OCI-LY7 (cell line): Measurements from ENCODE around the gene STAG2. TPM values are rescaled to one million over a fixed set of nuclear protein-coding genes. Genes with fewer than 3 reads are reported as not detected.

Experiments used
- BruUV-seq: library from RNA; stranded (reverse); fragments of 400-500 nt; replicated peaks from 2 replicates; lab custom pipeline; 2021; lab: Mats Ljungman, UMichigan
- CTCF ChIA-PET: fragments of 300-600 bp; sonication (Branson Sonifier 250); formaldehyde crosslinking; loops from one replicate; lab custom pipeline; 2022; ENCODE audit warnings: antibody characterized with exemption; ENCODE audit not compliant: unreplicated experiment; lab: Charles Lee
- POLR2A ChIA-PET: fragments of 300-600 bp; sonication (Branson Sonifier 250); formaldehyde crosslinking; loops from one replicate; lab custom pipeline; 2022; ENCODE audit warnings: antibody characterized with exemption; lab: Charles Lee
- DNase-seq: peaks from one replicate; pipeline ENCODE4 v3.0.0-alpha.2; 2015; ENCODE audit warnings: low spot score
- H2AFZ ChIP-seq: fragments of 200-600 bp; sonication (generic), shearing (Covaris generic); 2 replicates; pipeline ENCODE4 v1.6.1; 2014; ENCODE audit warnings: mild to moderate bottlenecking, antibody characterized with exemption, low read length, moderate library complexity
- H3K27ac ChIP-seq: fragments of 200-600 bp; sonication (generic); 2 replicates; pipeline ENCODE4 v1.5.1; 2014; ENCODE audit warnings: mixed run types, low read depth, mild to moderate bottlenecking, moderate library complexity, low read length, inconsistent platforms; ENCODE audit not compliant: poor library complexity, severe bottlenecking
- H3K36me3 ChIP-seq: fragments of 200-600 bp; sonication (generic); 2 replicates; pipeline ENCODE4 v1.6.1; 2014; ENCODE audit warnings: mild to moderate bottlenecking, antibody characterized with exemption, low read length, moderate library complexity, mixed read lengths; ENCODE audit not compliant: insufficient read depth
- H3K4me1 ChIP-seq: fragments of 200-600 bp; sonication (generic); 2 replicates; pipeline ENCODE4 v1.5.1; 2014; ENCODE audit warnings: mild to moderate bottlenecking, low read length; ENCODE audit not compliant: insufficient read depth, poor library complexity, severe bottlenecking
- H3K4me2 ChIP-seq: fragments of 200-600 bp; sonication (generic); 2 replicates; pipeline ENCODE4 v1.6.1; 2014; ENCODE audit warnings: mild to moderate bottlenecking, low read length
- H3K4me3 ChIP-seq: fragments of 200-600 bp; sonication (generic); 2 replicates; pipeline ENCODE4 v1.5.1; 2014; ENCODE audit warnings: mild to moderate bottlenecking, low read depth, low read length; ENCODE audit not compliant: poor library complexity, severe bottlenecking
- H3K79me2 ChIP-seq: fragments of 200-600 bp; sonication (generic); 2 replicates; pipeline ENCODE4 v1.6.1; 2016; ENCODE audit warnings: low read depth, mild to moderate bottlenecking, low read length, moderate library complexity, mixed read lengths; ENCODE audit not compliant: insufficient read depth
- H3K9me2 ChIP-seq: fragments of 200-600 bp; sonication (generic); 2 replicates; pipeline ENCODE4 v1.6.1; 2016; ENCODE audit warnings: mild to moderate bottlenecking, low read length, mixed read lengths; ENCODE audit not compliant: insufficient read depth
- H3K9me3 ChIP-seq: fragments of 200-600 bp; sonication (generic); 2 replicates; pipeline ENCODE4 v1.6.1; 2014; ENCODE audit warnings: mild to moderate bottlenecking, mixed run types, low read length, mixed read lengths
- H4K20me1 ChIP-seq: fragments of 200-600 bp; sonication (generic); 2 replicates; pipeline ENCODE4 v1.6.1; 2014; ENCODE audit warnings: mild to moderate bottlenecking, antibody characterized with exemption, low read length, moderate library complexity, mixed read lengths; ENCODE audit not compliant: insufficient read depth
- EZH2phosphoT487 ChIP-seq: fragments of 200-600 bp; sonication (generic); IDR thresholded peaks from 2 replicates; pipeline ENCODE4 v1.6.1; 2018; ENCODE audit warnings: low read depth, borderline replicate concordance, mild to moderate bottlenecking, mixed run types, antibody characterized with exemption, low read length, moderate library complexity, mixed read lengths
- intact Hi-C: fragments of 100-400 bp; cut with micrococcal nuclease; formaldehyde crosslinking; loops from one replicate; pipeline ENCODE4 v1.10.0; 2022; ENCODE audit not compliant: unreplicated experiment
- total RNA-seq, 2 experiments: library from RNA; depleted of rRNA in 1 of 2; stranded (reverse); fragments of >200 nt in 1 of 2; shearing (Covaris generic) in 1 of 2; gene quantifications; 2 replicates each; pipeline ENCODE4 v1.2.3, GENCODE V29; 2014 to 2022
- TF ChIP-seq, protein P1 (sequence below): fragments of 200-600 bp; sonication (generic); conservative IDR thresholded peaks from 2 replicates; pipeline ENCODE4 v1.5.1; 2014; ENCODE audit warnings: mild to moderate bottlenecking, antibody characterized with exemption, low read length, moderate library complexity, mixed read lengths

The STAG2 gene
- total RNA-seq, 2 experiments from 2014 or later = 56.7 to 68.9 TPM

DNA sequence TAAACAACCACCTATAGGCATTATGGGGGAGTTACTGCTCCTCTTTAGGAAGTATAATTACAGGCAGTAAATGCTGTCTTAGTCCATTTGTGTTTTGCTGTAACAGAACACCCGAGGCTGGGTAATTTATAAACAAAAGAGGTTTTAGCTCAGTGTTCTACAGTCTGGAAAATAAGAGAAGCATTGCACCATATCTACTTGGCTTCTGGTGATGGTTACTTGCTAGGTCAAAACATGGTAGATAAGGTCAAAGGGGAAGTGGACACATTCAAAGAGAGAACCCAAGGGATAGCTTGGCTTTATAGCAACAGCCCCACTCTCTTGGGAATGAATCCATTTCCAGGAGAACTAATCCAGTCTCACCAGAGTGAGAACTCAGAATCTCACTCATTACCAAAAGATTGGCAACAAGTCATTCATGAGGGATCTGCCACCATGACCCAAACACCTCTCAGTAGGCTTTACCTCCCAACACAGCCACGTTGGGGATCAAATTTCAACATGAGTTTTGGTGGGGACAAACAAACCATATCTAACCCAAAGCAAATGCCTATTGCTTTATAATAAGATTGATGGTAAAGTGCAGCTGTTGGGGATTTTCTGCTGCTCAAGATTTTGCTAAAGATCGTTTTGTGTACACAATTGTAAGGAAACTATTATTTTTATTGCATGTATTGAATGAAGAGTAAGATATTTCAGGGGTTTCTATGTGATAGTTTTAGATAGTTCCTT lies 32.6 kb downstream of the STAG2 start:
- ChIA-PET POLR2A (no interaction called here), CTCF (no interaction called here)
- intact Hi-C loops = no loop called here
- Histone ChIP-seq H3K4me2 (no peak overlapping the region), H3K36me3 (peaks cover 13% of the 10 kb centered on the region), H3K27ac (no peak overlapping the region), H2AFZ (no peak overlapping the region), H3K9me2 (no peaks in the 10 kb centered on the region), H3K4me3 (no peak overlapping the region), H3K9me3 (no peaks in the 10 kb centered on the region), H3K4me1 (no peaks in the 10 kb centered on the region), H3K79me2 (peaks cover 92% of the 10 kb centered on the region), H4K20me1 (no peaks in the 10 kb centered on the region; the same call in 1 of the 2 replicates)
- no TSS peak for BruUV-seq
- no peak for DNase-seq
- TF ChIP-seq EZH2phosphoT487 = no peak
- TF ChIP-seq, protein P1, sequence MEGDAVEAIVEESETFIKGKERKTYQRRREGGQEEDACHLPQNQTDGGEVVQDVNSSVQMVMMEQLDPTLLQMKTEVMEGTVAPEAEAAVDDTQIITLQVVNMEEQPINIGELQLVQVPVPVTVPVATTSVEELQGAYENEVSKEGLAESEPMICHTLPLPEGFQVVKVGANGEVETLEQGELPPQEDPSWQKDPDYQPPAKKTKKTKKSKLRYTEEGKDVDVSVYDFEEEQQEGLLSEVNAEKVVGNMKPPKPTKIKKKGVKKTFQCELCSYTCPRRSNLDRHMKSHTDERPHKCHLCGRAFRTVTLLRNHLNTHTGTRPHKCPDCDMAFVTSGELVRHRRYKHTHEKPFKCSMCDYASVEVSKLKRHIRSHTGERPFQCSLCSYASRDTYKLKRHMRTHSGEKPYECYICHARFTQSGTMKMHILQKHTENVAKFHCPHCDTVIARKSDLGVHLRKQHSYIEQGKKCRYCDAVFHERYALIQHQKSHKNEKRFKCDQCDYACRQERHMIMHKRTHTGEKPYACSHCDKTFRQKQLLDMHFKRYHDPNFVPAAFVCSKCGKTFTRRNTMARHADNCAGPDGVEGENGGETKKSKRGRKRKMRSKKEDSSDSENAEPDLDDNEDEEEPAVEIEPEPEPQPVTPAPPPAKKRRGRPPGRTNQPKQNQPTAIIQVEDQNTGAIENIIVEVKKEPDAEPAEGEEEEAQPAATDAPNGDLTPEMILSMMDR = no peak

DNA sequence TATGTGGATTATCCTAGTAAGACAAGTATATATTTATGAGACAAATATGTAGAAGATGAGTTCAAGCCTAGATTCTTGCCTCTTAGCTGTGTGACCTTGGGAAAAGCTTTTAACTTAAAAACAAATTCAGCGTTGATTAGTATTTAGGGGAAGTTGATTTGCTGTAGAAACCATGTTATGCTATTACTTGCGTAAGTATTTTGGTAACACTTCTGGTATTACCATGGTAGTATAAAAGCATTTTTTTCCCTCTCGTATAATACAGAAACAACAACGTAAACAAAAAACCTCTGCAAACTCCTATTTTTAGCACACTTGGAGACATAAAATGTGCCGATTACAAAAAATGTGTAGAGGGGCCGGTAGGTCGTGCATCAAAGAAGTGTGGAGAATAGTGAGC lies 33.2 kb downstream of the STAG2 start:
- Histone ChIP-seq H2AFZ (no peak overlapping the region), H3K36me3 (peaks cover 12% of the 10 kb centered on the region), H3K79me2 (peaks cover 93% of the 10 kb centered on the region), H3K4me2 (no peak overlapping the region), H3K9me2 (no peaks in the 10 kb centered on the region), H3K27ac (no peak overlapping the region), H3K4me3 (no peak overlapping the region), H4K20me1 (no peaks in the 10 kb centered on the region; the same call in 1 of the 2 replicates), H3K4me1 (no peaks in the 10 kb centered on the region), H3K9me3 (no peaks in the 10 kb centered on the region)
- ChIA-PET POLR2A (no interaction called here), CTCF (no interaction called here)
- no peak for DNase-seq
- intact Hi-C loops = no loop called here
- no TSS peak for BruUV-seq
- TF ChIP-seq, protein P1 = no peak
- no peak for TF ChIP-seq EZH2phosphoT487

DNA sequence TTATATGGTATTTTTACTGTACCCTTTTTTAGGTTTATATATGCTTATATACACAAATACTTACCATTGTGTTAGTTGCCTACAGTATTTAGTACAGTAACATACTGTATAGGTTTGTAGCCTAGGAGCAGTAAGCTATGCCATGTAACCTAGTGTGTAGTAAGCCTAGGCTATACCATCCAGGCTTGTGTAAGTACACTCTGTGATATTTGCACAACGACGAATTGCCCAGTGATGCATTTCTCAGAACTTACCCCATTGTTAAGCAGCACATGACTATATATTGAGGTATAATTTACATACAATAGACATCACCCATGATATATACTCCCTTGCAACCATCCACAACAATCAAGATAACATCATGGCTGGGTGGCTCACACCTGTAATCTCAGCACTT lies 40.1 kb downstream of the STAG2 start:
- Histone ChIP-seq H3K4me1 (no peaks in the 10 kb centered on the region), H2AFZ (no peak overlapping the region), H3K9me2 (no peaks in the 10 kb centered on the region), H3K4me2 (no peak overlapping the region), H3K79me2 (peaks cover 88% of the 10 kb centered on the region), H3K4me3 (no peak overlapping the region), H3K9me3 (no peaks in the 10 kb centered on the region), H3K36me3 (no peaks in the 10 kb centered on the region; the same call in 1 of the 2 replicates), H3K27ac (no peak overlapping the region), H4K20me1 (no peaks in the 10 kb centered on the region; the same call in 1 of the 2 replicates)
- no peak for DNase-seq
- TF ChIP-seq, protein P1 = no peak
- TF ChIP-seq EZH2phosphoT487 = no peak
- CTCF ChIA-PET = no interaction called here
- POLR2A ChIA-PET = no interaction called here
- BruUV-seq = no TSS peak
- intact Hi-C loops = no loop called here
